ENCODE results near the gene TNS3.

TNS3 gene

GRCh38 chr7:47378728-47379395, 203.0 kb downstream of the TNS3 start:
- no peak for DNase-seq

GRCh38 chr7:47377741-47378140, 204.2 kb downstream of the TNS3 start:
- DNase-seq: no peak

GRCh38 chr7:47376991-47377616, 204.8 kb downstream of the TNS3 start:
- DNase-seq: no peak

GRCh38 chr7:47375121-47375938, 206.6 kb downstream of the TNS3 start:
- DNase-seq: no peak

- DNase-seq: no peak
These were observed 207.4 kb downstream of the TNS3 start for GRCh38 chr7:47374538-47374937.

DNA sequence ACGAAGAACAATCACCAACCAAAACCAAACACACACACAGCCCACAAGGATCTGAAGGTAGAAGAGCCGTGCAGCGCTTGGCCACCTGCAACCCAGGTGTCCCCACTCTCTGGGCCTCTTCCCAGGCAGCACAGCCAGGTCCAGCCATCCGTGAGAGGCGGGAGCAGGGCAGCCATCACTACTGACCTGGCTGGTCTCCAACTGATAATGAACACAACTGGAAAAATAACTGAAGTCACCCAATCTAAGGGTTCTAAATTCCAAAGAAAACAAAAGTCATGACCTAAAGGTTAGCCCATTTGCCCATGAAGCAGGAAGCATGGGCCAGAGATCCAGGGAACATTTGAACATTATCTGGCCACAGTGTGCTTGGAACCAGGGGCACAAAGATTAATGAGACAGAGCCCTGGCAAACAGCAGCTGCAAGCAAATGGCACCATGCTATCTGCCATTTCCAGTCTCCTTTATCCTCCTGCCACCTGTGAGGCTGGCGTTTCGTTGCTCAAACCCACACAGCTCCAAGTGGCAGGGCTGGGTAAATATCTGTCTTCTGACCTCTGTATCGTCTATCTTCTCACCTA, 207.9 kb downstream of the TNS3 start:
- no peak for DNase-seq

- DNase-seq: peak; percentile 74
These were observed 210.1 kb downstream of the TNS3 start for GRCh38 chr7:47371733-47372368.

DNA sequence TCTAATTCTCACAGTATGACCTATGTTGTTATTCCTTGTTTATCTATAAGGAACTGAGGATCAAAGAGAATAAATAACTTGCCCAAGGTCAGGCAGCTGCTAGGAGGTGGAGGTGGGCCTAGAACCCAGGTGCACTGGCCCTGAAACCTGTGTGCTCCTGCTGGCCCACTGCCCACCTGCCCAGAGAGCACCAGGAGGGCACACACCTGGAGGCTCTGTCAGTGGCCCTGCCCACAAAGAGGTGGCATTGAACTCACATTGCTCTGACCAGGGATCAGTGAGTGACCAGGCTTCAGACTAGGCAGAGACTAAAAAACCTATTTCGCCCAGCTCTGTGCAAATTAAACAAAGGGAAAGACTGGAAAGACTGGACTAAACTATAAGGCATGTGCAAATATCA, 210.6 kb downstream of the TNS3 start:
- no peak for DNase-seq

GRCh38 chr7:47370461-47371042, 211.4 kb downstream of the TNS3 start:
- DNase-seq: no peak

DNA sequence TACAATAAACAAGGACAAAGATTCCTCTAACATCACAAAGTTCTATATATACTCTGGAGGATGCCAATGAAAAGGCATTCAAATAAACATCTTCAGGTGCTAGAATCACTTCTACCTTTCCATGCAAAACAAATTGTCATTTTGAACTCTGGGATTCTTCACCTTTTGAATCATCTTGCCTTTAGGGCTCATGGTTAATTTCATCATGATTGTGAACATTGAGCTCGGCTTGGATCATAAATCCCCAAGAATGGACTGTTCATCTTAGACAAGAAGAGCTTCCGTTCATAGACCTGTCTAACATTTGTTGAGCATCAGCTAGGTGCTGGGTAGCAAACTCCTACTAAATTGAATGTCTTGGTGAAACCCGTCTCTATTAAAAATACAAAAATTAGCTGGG, 212.2 kb downstream of the TNS3 start:
- no peak for DNase-seq

DNA sequence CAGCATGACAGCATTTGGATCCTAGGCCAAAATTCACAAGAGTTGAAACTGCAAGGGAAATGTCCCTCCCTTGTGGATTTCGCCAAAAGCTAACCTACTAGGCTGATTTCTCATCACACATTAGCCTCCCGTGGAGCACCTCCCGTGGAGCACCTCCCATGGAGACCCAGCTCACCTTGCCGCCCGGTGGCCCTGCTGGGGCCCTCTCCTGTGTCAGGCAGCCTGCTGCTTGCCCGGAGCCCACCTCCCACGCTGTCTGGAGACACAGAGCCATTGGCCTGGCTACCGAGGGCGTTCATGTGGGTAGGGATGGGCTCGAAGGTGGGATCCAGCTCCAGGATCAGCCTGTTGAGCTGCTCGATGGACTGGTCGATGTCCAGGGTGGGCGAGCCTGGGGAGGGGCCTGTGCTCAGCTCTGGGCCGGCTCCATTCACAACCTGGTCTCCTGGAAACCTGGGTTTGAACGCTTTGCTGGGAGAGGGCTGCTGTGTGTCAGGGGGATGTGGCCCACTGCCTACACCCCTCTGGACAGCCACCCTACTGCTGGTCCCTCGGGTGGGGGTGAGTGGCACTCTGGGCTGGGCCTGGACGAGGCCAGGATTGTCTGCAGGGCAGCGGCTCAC, 213.6 kb downstream of the TNS3 start:
- no peak for DNase-seq

GRCh38 chr7:47367369-47367768, 214.5 kb downstream of the TNS3 start:
- DNase-seq: no peak

DNA sequence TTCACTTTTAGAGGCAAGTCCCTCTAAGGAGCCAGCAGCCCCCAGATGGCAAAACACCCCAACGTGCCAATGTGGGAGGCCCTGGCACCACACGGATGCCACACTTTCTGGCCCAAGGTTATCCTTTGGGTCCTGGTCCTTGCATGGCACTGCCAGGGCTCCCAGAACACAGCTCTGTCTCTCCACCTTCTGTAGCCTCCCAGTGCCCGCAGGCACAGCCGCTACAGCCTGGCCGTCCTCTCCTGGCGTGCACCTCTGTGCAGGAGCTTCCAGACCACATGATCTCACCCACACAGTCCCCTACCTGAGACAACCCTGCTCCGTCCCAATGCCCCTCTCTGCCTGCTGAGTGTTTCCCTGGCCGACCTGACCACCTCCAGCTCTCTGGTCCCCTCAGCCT, 215.0 kb downstream of the TNS3 start:
- DNase-seq: no peak

- no peak for DNase-seq
These were observed 215.7 kb downstream of the TNS3 start for GRCh38 chr7:47366211-47366610.

DNA sequence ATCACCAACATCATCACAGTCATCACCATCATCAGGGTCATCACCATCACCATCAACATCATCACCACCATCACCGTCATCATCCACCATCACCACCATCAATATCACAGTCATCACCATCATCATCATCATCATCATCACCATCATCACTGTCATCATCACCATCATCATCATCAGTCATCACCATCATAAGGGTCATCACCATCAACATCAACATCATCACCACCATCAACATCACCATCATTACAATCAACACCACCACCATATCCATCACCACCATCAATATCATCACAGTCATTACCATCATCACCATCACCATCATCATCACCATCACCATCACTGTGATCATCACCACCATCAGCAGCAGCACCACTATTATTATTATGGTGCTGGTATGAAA, 218.9 kb downstream of the TNS3 start:
- DNase-seq: no peak

- no peak for DNase-seq
These were observed 220.1 kb downstream of the TNS3 start for GRCh38 chr7:47361746-47362215.

GRCh38 chr7:47361236-47361635, 220.7 kb downstream of the TNS3 start:
- no peak for DNase-seq

DNA sequence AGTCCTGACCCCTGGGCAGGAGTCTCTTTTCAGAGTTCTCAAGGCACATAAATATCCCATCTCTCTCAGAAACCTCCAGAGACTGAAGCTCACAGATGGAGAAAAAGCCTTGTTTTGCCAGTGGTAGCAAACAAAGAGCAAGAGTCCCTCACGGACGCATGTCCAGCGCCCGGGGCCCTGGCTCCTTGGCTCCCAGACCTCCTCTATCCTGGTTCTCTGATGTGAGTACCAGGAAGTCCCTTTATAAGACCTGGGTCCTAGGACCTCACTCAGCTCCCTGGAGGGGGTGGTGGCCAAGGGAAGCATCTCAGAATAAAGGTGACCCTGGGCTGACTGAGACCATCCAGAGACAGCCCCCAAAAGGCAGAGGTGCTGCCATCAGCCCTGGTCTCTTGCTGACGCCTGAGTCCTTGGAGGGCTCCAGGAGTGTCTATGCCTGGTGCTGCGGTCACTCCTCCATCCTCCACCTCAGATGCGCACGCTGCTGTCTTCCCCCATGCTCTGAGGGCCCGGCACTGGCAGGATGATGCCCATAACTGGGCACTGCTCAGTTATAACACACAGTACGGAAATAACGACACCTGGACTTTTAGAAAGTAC, 221.5 kb downstream of the TNS3 start:
- DNase-seq: no peak

GRCh38 chr7:47358944-47359588, 222.8 kb downstream of the TNS3 start:
- no peak for DNase-seq

DNA sequence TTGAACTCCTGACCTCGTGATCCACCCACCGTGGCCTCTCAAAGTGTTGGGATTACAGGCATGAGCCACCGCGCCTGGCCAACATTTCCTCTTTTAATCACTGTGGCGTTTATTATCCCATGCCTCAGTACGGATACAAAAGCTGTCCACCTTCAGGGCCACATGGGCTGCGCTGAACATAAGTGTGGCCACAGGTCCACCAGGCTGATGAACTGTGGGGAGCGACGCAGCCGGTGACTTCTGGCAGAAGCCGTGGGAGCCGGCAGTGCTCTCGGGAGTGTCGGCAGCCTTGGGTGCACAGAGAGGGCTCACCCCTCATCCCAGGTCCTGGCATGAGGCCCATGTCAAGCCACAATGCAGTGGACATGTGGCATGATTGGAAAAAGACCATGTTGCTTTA, 223.6 kb downstream of the TNS3 start:
- DNase-seq: no peak

- no peak for DNase-seq
These were observed 224.0 kb downstream of the TNS3 start for GRCh38 chr7:47357863-47358262.

Data from NCI-H510A (cell line).